ENCODE results near the gene ITPKB. TPM values are rescaled to one million over a fixed set of nuclear protein-coding genes. Genes with fewer than 3 reads are reported as not detected.
"Not testable (repeated sequence)": the region's sequence is repeated elsewhere in the genome, so short reads cannot be mapped to it uniquely, and the experiment has no call there.

Gene ITPKB
- total RNA-seq, 1 donor from 2014 or later = 44.1 TPM

DNA sequence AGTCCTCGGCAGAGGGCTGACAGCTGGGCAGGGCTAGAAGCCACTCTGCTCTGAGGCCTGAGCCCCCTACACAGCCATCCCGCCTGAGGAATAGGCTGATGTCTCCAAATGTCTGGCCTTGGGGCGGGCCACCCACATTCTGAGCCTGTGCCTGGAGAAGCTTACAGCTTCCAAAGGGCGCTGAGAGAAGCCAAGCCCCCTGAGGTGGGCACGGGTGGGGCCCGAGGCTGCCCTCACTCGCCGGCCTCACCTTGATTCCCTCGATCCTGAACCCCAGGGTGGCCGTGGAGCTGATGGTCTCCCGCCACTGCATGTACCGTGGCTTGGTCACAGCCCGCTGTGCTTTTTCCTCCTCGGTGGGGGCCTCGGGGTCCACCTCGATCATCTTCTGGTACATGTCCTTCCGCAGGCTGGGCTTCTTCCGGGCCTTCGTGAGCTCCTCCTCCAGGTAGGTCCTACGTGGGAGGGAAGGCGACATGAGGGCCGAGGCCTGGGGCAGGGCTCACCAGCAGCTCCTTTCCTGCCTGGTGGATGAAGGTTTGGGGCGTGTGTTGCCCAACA is 97.3 kb downstream of the ITPKB start:
- intact Hi-C loops (cut with DNase I) = no loop called here
- Histone ChIP-seq H3K36me3 (peaks cover 67% of the 10 kb centered on the region), H3K4me1 (peaks cover 10% of the 10 kb centered on the region), H3K27ac (no peak overlapping the region), H3K4me3 (no peak overlapping the region), H3K27me3 (no peaks in the 10 kb centered on the region), H3K9me3 (no peaks in the 10 kb centered on the region)
- DNase-seq (no peak), ATAC-seq (no peak)
- TF ChIP-seq, protein P1, sequence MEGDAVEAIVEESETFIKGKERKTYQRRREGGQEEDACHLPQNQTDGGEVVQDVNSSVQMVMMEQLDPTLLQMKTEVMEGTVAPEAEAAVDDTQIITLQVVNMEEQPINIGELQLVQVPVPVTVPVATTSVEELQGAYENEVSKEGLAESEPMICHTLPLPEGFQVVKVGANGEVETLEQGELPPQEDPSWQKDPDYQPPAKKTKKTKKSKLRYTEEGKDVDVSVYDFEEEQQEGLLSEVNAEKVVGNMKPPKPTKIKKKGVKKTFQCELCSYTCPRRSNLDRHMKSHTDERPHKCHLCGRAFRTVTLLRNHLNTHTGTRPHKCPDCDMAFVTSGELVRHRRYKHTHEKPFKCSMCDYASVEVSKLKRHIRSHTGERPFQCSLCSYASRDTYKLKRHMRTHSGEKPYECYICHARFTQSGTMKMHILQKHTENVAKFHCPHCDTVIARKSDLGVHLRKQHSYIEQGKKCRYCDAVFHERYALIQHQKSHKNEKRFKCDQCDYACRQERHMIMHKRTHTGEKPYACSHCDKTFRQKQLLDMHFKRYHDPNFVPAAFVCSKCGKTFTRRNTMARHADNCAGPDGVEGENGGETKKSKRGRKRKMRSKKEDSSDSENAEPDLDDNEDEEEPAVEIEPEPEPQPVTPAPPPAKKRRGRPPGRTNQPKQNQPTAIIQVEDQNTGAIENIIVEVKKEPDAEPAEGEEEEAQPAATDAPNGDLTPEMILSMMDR (IDR thresholded peaks at IDR 0.05) = no peak

DNA sequence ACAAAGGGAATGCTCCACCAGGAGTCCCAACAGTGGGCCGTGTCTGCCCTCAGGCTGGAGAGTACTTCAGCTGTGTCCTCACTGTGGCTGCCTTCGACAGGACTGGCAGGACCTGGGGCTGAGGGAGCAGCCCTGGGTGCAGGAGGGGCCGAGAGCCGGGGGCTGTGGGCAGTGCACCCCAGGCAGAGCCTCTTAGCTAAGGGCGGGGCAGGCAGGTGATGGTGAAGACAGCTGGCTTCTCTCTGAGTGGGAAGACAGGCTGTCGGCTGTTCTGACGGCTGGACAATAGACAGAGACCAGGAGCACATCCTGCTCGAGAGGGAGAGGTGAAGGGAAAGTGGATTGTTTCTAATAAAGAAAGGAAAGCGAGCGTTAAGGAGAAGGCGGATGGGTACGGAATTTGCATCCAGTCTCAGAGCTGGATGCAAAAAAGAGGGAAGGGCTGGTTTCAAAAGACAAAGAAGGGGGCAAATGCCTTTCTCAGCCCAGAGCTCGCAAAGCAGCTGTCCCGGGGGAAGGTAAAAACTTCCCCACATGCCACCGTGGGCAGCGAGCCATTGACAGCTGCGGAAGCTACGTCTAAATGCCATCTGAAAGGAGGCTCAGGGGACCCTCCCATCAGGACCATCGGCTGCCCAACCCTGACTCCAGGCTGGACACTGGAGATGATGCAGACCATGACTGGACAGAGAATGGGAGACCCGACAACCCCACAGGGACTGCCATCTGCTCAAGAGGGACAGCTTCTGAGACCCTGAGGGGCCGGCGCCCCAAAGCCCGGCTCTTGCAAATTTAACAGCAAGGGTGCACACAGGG is 98.6 kb downstream of the ITPKB start:
- H3K36me3 ChIP-seq = peaks cover 71% of the 10 kb centered on the region
- TF ChIP-seq, protein P1 (IDR thresholded peaks at IDR 0.05) = no peak
- DNase-seq = no peak
- no peak overlapping the region for H3K27ac ChIP-seq
- peaks cover 10% of the 10 kb centered on the region for H3K4me1 ChIP-seq
- no peaks in the 10 kb centered on the region for H3K9me3 ChIP-seq
- no peak overlapping the region for H3K4me3 ChIP-seq
- intact Hi-C loops (cut with DNase I) = no loop called here
- no peaks in the 10 kb centered on the region for H3K27me3 ChIP-seq
- ATAC-seq = no peak

DNA sequence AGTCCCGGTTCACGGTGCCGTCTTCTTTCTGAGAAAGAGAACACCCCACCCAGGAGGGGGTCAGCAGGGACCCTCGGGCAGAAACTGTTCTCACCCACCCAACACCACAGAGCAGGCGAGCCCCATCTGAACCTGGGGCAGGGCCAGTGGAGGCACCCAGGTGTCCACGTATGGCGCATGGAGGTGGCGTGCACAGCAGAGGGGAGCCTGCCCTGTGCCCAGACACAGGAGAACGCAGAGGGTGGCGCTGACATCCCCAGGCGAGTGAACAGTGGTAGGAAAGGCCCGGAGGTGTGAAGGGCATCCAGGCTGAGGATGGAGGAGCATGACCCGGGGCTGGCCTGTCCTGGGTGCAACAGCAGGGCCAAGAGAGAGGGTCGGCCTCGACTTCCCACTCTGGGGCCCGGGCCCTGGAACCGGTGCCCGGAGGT is 99.4 kb downstream of the ITPKB start:
- Histone ChIP-seq H3K27me3 (no peaks in the 10 kb centered on the region), H3K36me3 (peaks cover 68% of the 10 kb centered on the region), H3K4me3 (no peak overlapping the region), H3K9me3 (no peaks in the 10 kb centered on the region), H3K4me1 (peaks cover 10% of the 10 kb centered on the region), H3K27ac (no peak overlapping the region)
- no peak for ATAC-seq
- no peak for DNase-seq
- intact Hi-C loops (cut with DNase I) = loop anchor here (5.0 to 10.0 kb wide), 2 partner anchors 95 to 188 kb away; partner anchors contain the start of gene ITPKB
- TF ChIP-seq, protein P1 (IDR thresholded peaks at IDR 0.05) = no peak

DNA sequence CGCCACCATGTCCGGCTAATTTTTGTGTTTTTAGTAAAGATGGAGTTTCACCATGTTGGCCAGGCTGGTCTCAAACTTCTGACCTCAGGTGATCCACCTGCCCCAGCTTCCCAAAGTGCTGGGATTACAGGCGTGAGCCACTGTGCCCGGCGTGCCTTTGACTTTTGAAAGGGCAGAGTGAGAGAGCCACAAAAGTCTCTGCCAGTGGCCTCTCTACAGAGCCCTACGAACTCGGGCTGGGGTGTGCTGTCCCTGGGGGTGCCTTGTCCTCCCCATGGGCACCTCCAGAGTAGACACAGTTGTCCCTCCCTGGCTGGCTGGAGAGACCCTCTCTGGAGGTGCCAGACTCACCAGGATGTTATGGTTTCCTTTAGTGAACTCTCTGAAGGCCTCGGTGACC is 99.9 kb downstream of the ITPKB start:
- peaks cover 68% of the 10 kb centered on the region for H3K36me3 ChIP-seq
- H3K27ac ChIP-seq = not testable (repeated sequence)
- intact Hi-C loops (cut with DNase I) = loop anchor here (5.0 to 10.0 kb wide), 2 partner anchors 96 to 188 kb away; partner anchors contain the start of gene ITPKB

DNA sequence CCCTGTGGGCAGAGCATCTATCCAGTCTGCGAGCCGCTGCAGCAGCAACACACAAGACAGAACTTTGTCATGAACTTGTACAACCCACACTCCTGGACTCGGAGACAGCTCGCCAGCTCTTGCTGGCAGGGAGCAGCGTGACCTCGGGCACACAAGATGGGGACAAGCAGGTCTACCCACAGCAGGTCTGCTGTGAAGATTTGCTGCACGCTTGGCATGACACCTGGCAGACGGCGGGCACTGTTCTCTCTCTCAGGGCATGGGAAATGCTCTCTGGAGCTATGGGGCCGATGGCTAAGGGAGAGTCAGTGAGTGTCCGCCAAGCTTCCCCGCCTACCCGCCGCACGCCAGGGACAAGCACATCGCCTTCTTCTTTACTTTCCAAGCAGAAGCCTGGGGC is 100.5 kb downstream of the ITPKB start:
- intact Hi-C loops (cut with DNase I) = loop anchor here (5.0 to 10.0 kb wide), 2 partner anchors 96 to 189 kb away; partner anchors contain the start of gene ITPKB
- Histone ChIP-seq H3K4me1 (peaks cover 11% of the 10 kb centered on the region), H3K27ac (no peak overlapping the region), H3K9me3 (no peaks in the 10 kb centered on the region), H3K36me3 (peaks cover 68% of the 10 kb centered on the region), H3K4me3 (no peak overlapping the region), H3K27me3 (no peaks in the 10 kb centered on the region)
- peak; percentile 49 for DNase-seq
- TF ChIP-seq, protein P1 (IDR thresholded peaks at IDR 0.05) = no peak
- no peak for ATAC-seq

More for the DNA sequence above, 99.9 kb downstream of the ITPKB start:
- H3K4me1 ChIP-seq = peaks cover 11% of the 10 kb centered on the region
- H3K4me3 ChIP-seq, DNase-seq, ATAC-seq, H3K27me3 ChIP-seq, H3K9me3 ChIP-seq: not testable (repeated sequence)
